PFSK-1 (cell line): ENCODE results near the gene NRXN3.

ENCODE experiments used
- POLR2AphosphoS5 ChIP-seq: IDR thresholded peaks from 2 replicates; pipeline ENCODE4 v1.6.1; 2012; ENCODE audit warnings: low read depth, mild to moderate bottlenecking, control low read depth, low read length, moderate library complexity
- REST ChIP-seq, 2 experiments: IDR thresholded peaks; 2 replicates each; pipeline versions ENCODE4 v1.6.1 to v1.8.0; 2011 to 2012; ENCODE audit warnings: low read depth in 2 of 2, low read length in 2 of 2, control low read depth in 1 of 2, inconsistent platforms in 1 of 2, mild to moderate bottlenecking in 1 of 2, moderate library complexity in 1 of 2; ENCODE audit not compliant: insufficient read depth in 1 of 2
- SIN3A ChIP-seq: IDR thresholded peaks from 2 replicates; pipeline ENCODE4 v1.6.1; 2012; ENCODE audit warnings: mild to moderate bottlenecking, low read length, moderate library complexity, borderline replicate concordance; ENCODE audit not compliant: insufficient read depth
- TAF1 ChIP-seq: IDR thresholded peaks from 2 replicates; pipeline ENCODE4 v1.6.1; 2012; ENCODE audit warnings: low read length, control low read depth, borderline replicate concordance; ENCODE audit not compliant: insufficient read depth

- no peak for TF ChIP-seq TAF1
- no peak for TF ChIP-seq REST (IDR thresholded peaks at IDR 0.05; ENCODE audit: insufficient read depth in 1 of 2, low read depth in 2 of 2, low read length in 2 of 2)
- TF ChIP-seq POLR2AphosphoS5: no peak
- TF ChIP-seq SIN3A: no peak
These were observed 1720.4 kb downstream of the NRXN3 start for GRCh38 chr14:79890527-79890926.
